Tibial nerve (tissue), 4 donors: ENCODE results near the gene FLNA. TPM values are rescaled to one million over a fixed set of nuclear protein-coding genes. Genes with fewer than 3 reads are reported as not detected.

Experiments
- DNase-seq, 2 donors: peaks; one replicate each; pipeline ENCODE4 v3.0.0-alpha.2; 2019; ENCODE audit warnings: low spot score in 2 of 2
- H3K27ac ChIP-seq, 4 donors: fragments of 200-600 bp; sonication (generic) in 3 of 4; one replicate each; pipeline ENCODE4 v1.5.1; 2017 to 2019; ENCODE audit warnings: mild to moderate bottlenecking in 1 of 4
- H3K27me3 ChIP-seq, 2 donors: fragments of 200-600 bp; sonication (generic) in 1 of 2; one replicate each; pipeline versions ENCODE4 v1.5.1 to v1.6.0; 2017 to 2019
- H3K36me3 ChIP-seq, 3 donors: fragments of 200-600 bp; sonication (generic); one replicate each; pipeline ENCODE4 v1.5.1; 2018 to 2019
- H3K4me1 ChIP-seq, 4 donors: fragments of 200-600 bp; sonication (generic) in 3 of 4; one replicate each; pipeline ENCODE4 v1.5.1; 2017 to 2019
- H3K4me3 ChIP-seq, 4 donors: fragments of 200-600 bp; sonication (generic) in 3 of 4; one replicate each; pipeline ENCODE4 v1.5.1; 2017 to 2019; ENCODE audit warnings: mild to moderate bottlenecking in 1 of 4, moderate library complexity in 1 of 4
- H3K9me3 ChIP-seq, 4 donors: fragments of 200-600 bp; sonication (generic) in 3 of 4; one replicate each; pipeline ENCODE4 v1.5.1; 2017 to 2019
- EP300 ChIP-seq, 2 donors: sonication (generic); formaldehyde crosslinking; IDR thresholded peaks; one replicate each; pipeline ENCODE4 v1.6.1; 2017; ENCODE audit warnings: antibody characterized with exemption in 2 of 2, mild to moderate bottlenecking in 1 of 2
- POLR2A ChIP-seq, 2 donors: fragments of 450-650 bp; IDR thresholded peaks; one replicate each; pipeline ENCODE4 v1.6.1; 2017; ENCODE audit warnings: antibody characterized with exemption in 2 of 2, mild to moderate bottlenecking in 2 of 2, moderate library complexity in 2 of 2
- WGBS, 2 donors: methylation state at CpG; one replicate each; pipeline ENCODE4 v1.1.5; 2018; 5-methylcytosine and 5-hydroxymethylcytosine counted together
- small RNA-seq: library from RNA; depleted of rRNA; stranded (forward); fragments of <200 nt; gene quantifications from one replicate; pipeline ENCODE3, GENCODE V24; 2016
- total RNA-seq, 4 donors: library from RNA; depleted of rRNA; stranded (reverse); fragments of >200 nt; gene quantifications; one replicate each; pipeline ENCODE4 v1.1.0, GENCODE V29; 2016

Gene FLNA
- total RNA-seq, 4 donors from 2014 or later = 995 to 1,349 (median 1,139) TPM

- TF ChIP-seq POLR2A (IDR thresholded peaks at IDR 0.05) (no peak), EP300 (IDR thresholded peaks at IDR 0.05) (peak in 1 of 2 donors; percentile 59)
- Histone ChIP-seq H3K4me1 (no peaks in the 10 kb centered on the region), H3K36me3 (no peaks in the 10 kb centered on the region), H3K27ac (no peak overlapping the region), H3K9me3 (no peaks in the 10 kb centered on the region), H3K27me3 (no peaks in the 10 kb centered on the region), H3K4me3 (no peak overlapping the region)
- 88% methylated on average over 8 of the region's 8 CpGs for WGBS, 2 donors
- DNase-seq = peak in 1 of 2 donors; percentile 11
Measured at GRCh38 chrX:154300816-154301215, 73.6 kb downstream of the FLNA start.

Small RNA genes lying within 50 kb of the gene (small RNA-seq; reads per million reads assigned to genes)
- not detected for gene SNORA70

Other genes with a start within 250 kb of the FLNA start
- not detected for gene OPN1LW, start 230.4 kb downstream of the FLNA start, total RNA-seq
- not detected for gene OPN1MW, start 192.0 kb downstream of the FLNA start, total RNA-seq
- not detected for gene OPN1MW2, start 154.9 kb downstream of the FLNA start, total RNA-seq
- not detected for gene OPN1MW3, start 117.1 kb downstream of the FLNA start, total RNA-seq
- not detected for gene TEX28, start 79.5 kb downstream of the FLNA start, total RNA-seq
- gene TKTL1, start 78.8 kb downstream of the FLNA start, total RNA-seq = not detected
- gene EMD, start 4.7 kb upstream of the FLNA start, total RNA-seq = 10 to 100 TPM; 38.0 to 72.6 (median 46.7) TPM
- 1,000 to 10,000 TPM; 4,372 to 6,501 (median 5,244) TPM for gene RPL10, start 23.7 kb upstream of the FLNA start, total RNA-seq
- 10 to 100 TPM; 21.4 to 36.0 (median 28.6) TPM for gene DNASE1L1, start 34.6 kb upstream of the FLNA start, total RNA-seq
- 100 to 1,000 TPM in 2 of 4 donors, 10 to 100 TPM in 2; 78.9 to 138 (median 97.7) TPM for gene TAFAZZIN, start 36.9 kb upstream of the FLNA start, total RNA-seq
- 10 to 100 TPM; 42.9 to 59.7 (median 50.4) TPM for gene ATP6AP1, start 54.0 kb upstream of the FLNA start, total RNA-seq
- 100 to 1,000 TPM; 114 to 179 (median 152) TPM for gene GDI1, start 62.5 kb upstream of the FLNA start, total RNA-seq
- 10 to 100 TPM; 47.5 to 90.6 (median 63.0) TPM for gene FAM50A, start 69.5 kb upstream of the FLNA start, total RNA-seq
- gene PLXNA3, start 83.6 kb upstream of the FLNA start, total RNA-seq = 10 to 100 TPM; 17.0 to 44.4 (median 24.2) TPM
- gene LAGE3, start 104.6 kb upstream of the FLNA start, total RNA-seq = 10 to 100 TPM; 18.8 to 46.5 (median 35.0) TPM
- gene UBL4A, start 112.0 kb upstream of the FLNA start, total RNA-seq = 10 to 100 TPM; 39.0 to 58.5 (median 43.4) TPM
- 10 to 100 TPM; 17.8 to 40.6 (median 27.0) TPM for gene SLC10A3, start 116.0 kb upstream of the FLNA start, total RNA-seq
- gene FAM3A, start 141.6 kb upstream of the FLNA start, total RNA-seq = 10 to 100 TPM; 40.9 to 76.5 (median 55.7) TPM
- gene G6PD, start 172.2 kb upstream of the FLNA start, total RNA-seq = 10 to 100 TPM; 30.6 to 89.7 (median 41.8) TPM
- 10 to 100 TPM; 14.2 to 43.1 (median 29.0) TPM for gene IKBKG, start 173.0 kb upstream of the FLNA start, total RNA-seq
- not detected for gene CTAG1A, start 210.5 kb upstream of the FLNA start, total RNA-seq
- not detected for gene CTAG1B, start 244.6 kb upstream of the FLNA start, total RNA-seq